HCT116 (cell line): ENCODE results near the gene SGMS1. TPM values are rescaled to one million over a fixed set of nuclear protein-coding genes. Genes with fewer than 3 reads are reported as not detected.

ENCODE experiments used
- ATAC-seq: fragments of 200-7000 bp; cut with Tn5 transposase; 2 replicates; pipeline ENCODE4 v1.9.1; 2020; ENCODE audit warnings: mild to moderate bottlenecking, moderate library complexity
- BruUV-seq: library from RNA; stranded (reverse); fragments of 400-500 nt; replicated peaks from 2 replicates; lab custom pipeline; 2021; lab: Mats Ljungman, UMichigan
- CTCF ChIA-PET: fragments of 300-600 bp; sonication (Branson Sonifier 250); formaldehyde crosslinking; loops from one replicate; lab custom pipeline; 2021; ENCODE audit warnings: antibody characterized with exemption; lab: Charles Lee
- POLR2A ChIA-PET: fragments of 300-600, 350-600 bp; sonication (Branson Sonifier 250); formaldehyde crosslinking; loops from one replicate; lab custom pipeline; 2021; ENCODE audit warnings: antibody characterized with exemption; lab: Charles Lee
- RAD21 ChIA-PET, 2 experiments: fragments of 300-600 bp; sonication (Branson Sonifier 250); formaldehyde crosslinking; loops; one replicate each; lab custom pipeline; 2023; ENCODE audit warnings: low total read pairs in 2 of 2; ENCODE audit not compliant: uncharacterized antibody in 2 of 2, unreplicated experiment in 2 of 2, low non-redundant PET in 1 of 2; lab: Charles Lee
- DNase-seq: peaks from one replicate; pipeline ENCODE4 v3.0.0-alpha.2; 2010; ENCODE audit warnings: low read depth, low spot score
- H2AFZ ChIP-seq: fragments of 200-600 bp; shearing (Covaris generic), sonication (generic); 2 replicates; pipeline ENCODE4 v1.6.1; 2017; ENCODE audit warnings: low read depth, mixed run types, mixed read lengths, antibody characterized with exemption, low read length; ENCODE audit not compliant: poor library complexity, severe bottlenecking
- H3K27ac ChIP-seq: 2 replicates; pipeline ENCODE4 v1.5.1; 2012; ENCODE audit warnings: low read depth, low read length
- H3K27me3 ChIP-seq: fragments of 200-600 bp; sonication (generic); 2 replicates; pipeline ENCODE4 v1.6.1; 2016; ENCODE audit warnings: mixed run types, low read length, mixed read lengths; ENCODE audit not compliant: insufficient read depth
- H3K36me3 ChIP-seq, 2 experiments: fragments of 200-500 bp in 1 of 2; fragments of 200-600 bp in 1 of 2; sonication (Bioruptor generic) in 1 of 2; sonication (generic) in 1 of 2; 2 replicates each; pipeline versions ENCODE4 v1.5.1 to v1.6.1; 2014 to 2016; ENCODE audit warnings: low read length in 2 of 2, inconsistent platforms in 1 of 2, mixed read lengths in 1 of 2, mixed run types in 1 of 2; ENCODE audit not compliant: insufficient read depth in 2 of 2, control insufficient read depth in 1 of 2
- H3K4me1 ChIP-seq, 2 experiments: fragments of 200-600 bp in 1 of 2; sonication (generic) in 1 of 2; 2 replicates each; pipeline versions ENCODE4 v1.5.1 to v1.6.1; 2012 to 2017; ENCODE audit warnings: low read length in 2 of 2, inconsistent platforms in 1 of 2, mild to moderate bottlenecking in 1 of 2, mixed read lengths in 1 of 2, mixed run types in 1 of 2, moderate library complexity in 1 of 2; ENCODE audit not compliant: insufficient read depth in 2 of 2, control insufficient read depth in 1 of 2
- H3K4me2 ChIP-seq: fragments of 200-600 bp; sonication (generic); 2 replicates; pipeline ENCODE4 v1.6.1; 2017; ENCODE audit warnings: mixed run types, low read length, mixed read lengths
- H3K4me3 ChIP-seq, 2 experiments: fragments of 200-600 bp in 1 of 2; sonication (generic) in 1 of 2; replicated peaks in 1 of 2; 2 replicates each; pipeline ENCODE4 v1.5.1; 2011 to 2016; ENCODE audit warnings: low read length in 2 of 2, control low read depth in 1 of 2, low read depth in 1 of 2, mild to moderate bottlenecking in 1 of 2, mixed read lengths in 1 of 2, mixed run types in 1 of 2
- H3K79me2 ChIP-seq: fragments of 200-600 bp; sonication (generic); 2 replicates; pipeline ENCODE4 v1.6.1; 2017; ENCODE audit warnings: mild to moderate bottlenecking, mixed run types, low read length, moderate library complexity, mixed read lengths; ENCODE audit not compliant: insufficient read depth
- H3K9ac ChIP-seq: fragments of 200-600 bp; sonication (generic); 2 replicates; pipeline ENCODE4 v1.6.1; 2016; ENCODE audit warnings: low read length, mixed read lengths
- H3K9me2 ChIP-seq: fragments of 200-600 bp; sonication (generic), shearing (Covaris generic); 2 replicates; pipeline ENCODE4 v1.6.1; 2017; ENCODE audit warnings: mixed run types, mild to moderate bottlenecking, moderate library complexity; ENCODE audit not compliant: insufficient read depth
- H3K9me3 ChIP-seq, 2 experiments: fragments of 200-500 bp in 1 of 2; fragments of 200-600 bp in 1 of 2; sonication (Bioruptor generic) in 1 of 2; sonication (generic) in 1 of 2; 2 replicates each; pipeline ENCODE4 v1.6.1; 2014 to 2017; ENCODE audit warnings: low read length in 2 of 2, mixed read lengths in 2 of 2, inconsistent platforms in 1 of 2, low read depth in 1 of 2, mild to moderate bottlenecking in 1 of 2, mixed run types in 1 of 2, moderate library complexity in 1 of 2; ENCODE audit not compliant: control insufficient read depth in 1 of 2, insufficient read depth in 1 of 2
- H4K20me1 ChIP-seq: fragments of 200-600 bp; sonication (generic), shearing (Covaris generic); 2 replicates; pipeline ENCODE4 v1.6.1; 2017; ENCODE audit warnings: mixed run types, mild to moderate bottlenecking, moderate library complexity; ENCODE audit not compliant: insufficient read depth
- CTCF ChIP-seq, 3 experiments: fragments of 200-600 bp in 1 of 3; sonication (generic) in 1 of 3; IDR thresholded peaks in 2 of 3; conservative IDR thresholded peaks in 1 of 3; 2 replicates each; pipeline ENCODE4 v1.5.1; 2012 to 2017; ENCODE audit warnings: low read depth in 2 of 3, low read length in 2 of 3, antibody characterized with exemption in 1 of 3, borderline replicate concordance in 1 of 3, control low read depth in 1 of 3, mild to moderate bottlenecking in 1 of 3, mixed read lengths in 1 of 3, mixed run types in 1 of 3, moderate library complexity in 1 of 3; ENCODE audit not compliant: insufficient read depth in 1 of 3
- ELF1 ChIP-seq: IDR thresholded peaks from 2 replicates; pipeline ENCODE4 v1.6.1; 2012; ENCODE audit warnings: low read depth, borderline replicate concordance
- EZH2 ChIP-seq: fragments of 200-600 bp; sonication (generic); IDR thresholded peaks from 2 replicates; pipeline ENCODE4 v1.6.1; 2017; ENCODE audit warnings: antibody characterized with exemption, mixed run types
- JUND ChIP-seq: IDR thresholded peaks from 2 replicates; pipeline ENCODE4 v1.6.1; 2012
- POLR2AphosphoS5 ChIP-seq: IDR thresholded peaks from 2 replicates; pipeline ENCODE4 v1.6.1; 2011; ENCODE audit warnings: mild to moderate bottlenecking, low read depth, low read length, moderate library complexity
- REST ChIP-seq: IDR thresholded peaks from 2 replicates; pipeline ENCODE4 v1.6.1; 2012; ENCODE audit warnings: low read depth
- SRF ChIP-seq: IDR thresholded peaks from 2 replicates; pipeline ENCODE4 v1.6.1; 2012; ENCODE audit warnings: low read depth
- TCF7L2 ChIP-seq: IDR thresholded peaks from 2 replicates; pipeline ENCODE4 v1.7.0; 2011; ENCODE audit warnings: borderline replicate concordance, inconsistent platforms; ENCODE audit not compliant: insufficient read depth, insufficient read length; ENCODE audit errors: extremely low read depth
- ZFX ChIP-seq: fragments of 450-650 bp; IDR thresholded peaks from 2 replicates; pipeline ENCODE4 v1.6.1; 2017
- intact Hi-C: fragments of 100-400 bp; cut with micrococcal nuclease; formaldehyde crosslinking; loops from 2 replicates; pipeline ENCODE4 v1.10.0; 2022
- total RNA-seq: library from RNA; stranded (reverse); gene quantifications from one replicate; pipeline ENCODE4 v1.2.1, GENCODE V29; 2021; ENCODE audit not compliant: unreplicated experiment
- TF ChIP-seq, protein P1 (sequence below): IDR thresholded peaks from 2 replicates; pipeline ENCODE4 v1.6.1; 2012

SGMS1 gene
- total RNA-seq, 1 experiment from 2014 or later = 29.1 TPM

GRCh38 chr10:50567384-50567783 is 56.4 kb downstream of the SGMS1 start (continued):
- TF ChIP-seq ZFX = no peak

DNA sequence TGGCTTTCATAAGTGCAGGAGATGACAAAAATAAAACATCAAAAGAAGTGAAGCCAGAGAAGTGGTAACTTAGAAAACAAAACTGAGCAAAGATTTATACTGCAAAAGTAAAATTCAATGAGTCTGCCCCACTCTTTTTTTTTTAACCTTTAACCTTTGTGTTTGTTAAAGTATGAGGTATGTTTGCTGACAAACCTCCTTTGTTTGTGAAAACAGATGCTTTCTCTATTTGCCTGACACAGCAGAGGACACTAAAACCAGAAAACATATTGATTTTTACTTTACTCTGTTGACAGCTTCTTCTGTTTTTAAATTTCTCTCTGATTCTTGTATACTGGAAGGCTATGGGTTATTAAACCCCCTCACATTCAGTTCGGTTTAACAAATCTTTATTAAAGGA is 57.6 kb downstream of the SGMS1 start:
- no peak overlapping the region for H3K4me3 ChIP-seq
- H2AFZ ChIP-seq = no peak overlapping the region
- H3K9ac ChIP-seq = no peak overlapping the region
- no peaks in the 10 kb centered on the region for H3K9me3 ChIP-seq
- no peak for ATAC-seq
- TF ChIP-seq CTCF (IDR thresholded peaks at IDR 0.05 in 2 of 3, conservative IDR thresholded peaks at IDR 0.05 in 1 of 3; ENCODE audit: borderline replicate concordance in 1 of 3, insufficient read depth in 1 of 3, low read depth in 2 of 3, low read length in 2 of 3) = no peak
- no peak for TF ChIP-seq EZH2
- TF ChIP-seq REST = no peak
- TF ChIP-seq ELF1 = no peak
- TF ChIP-seq TCF7L2 = no peak
- no peak for TF ChIP-seq JUND
- TF ChIP-seq, protein P1, sequence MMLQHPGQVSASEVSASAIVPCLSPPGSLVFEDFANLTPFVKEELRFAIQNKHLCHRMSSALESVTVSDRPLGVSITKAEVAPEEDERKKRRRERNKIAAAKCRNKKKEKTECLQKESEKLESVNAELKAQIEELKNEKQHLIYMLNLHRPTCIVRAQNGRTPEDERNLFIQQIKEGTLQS = no peak
- no peak for TF ChIP-seq SRF
- no peak for TF ChIP-seq POLR2AphosphoS5
- TF ChIP-seq, all 23 proteins: peak for 0
- POLR2A ChIA-PET = no interaction called here
- no peaks in the 10 kb centered on the region for H3K79me2 ChIP-seq
- RAD21 ChIA-PET = no interaction called here
- intact Hi-C loops = no loop called here
- H3K4me2 ChIP-seq = no peak overlapping the region
- no peaks in the 10 kb centered on the region for H3K27me3 ChIP-seq
- H3K27ac ChIP-seq = no peak overlapping the region
- CTCF ChIA-PET = no interaction called here
- no TSS peak for BruUV-seq
- no peaks in the 10 kb centered on the region for H3K36me3 ChIP-seq
- H3K9me2 ChIP-seq = no peaks in the 10 kb centered on the region
- H4K20me1 ChIP-seq = no peaks in the 10 kb centered on the region
- DNase-seq = no peak
- peaks cover 0 to 6% of the 10 kb centered on the region in 2 experiments; a peak in 2 of 4 replicates for H3K4me1 ChIP-seq
